Esophagus squamous epithelium (tissue), 4 donors: ENCODE data around the gene FYN.

ENCODE experiments used
- POLR2A ChIP-seq, 4 donors: fragments of 450-650 bp; IDR thresholded peaks; one replicate each; pipeline ENCODE4 v1.6.1; 2017; ENCODE audit warnings: antibody characterized with exemption in 4 of 4, mild to moderate bottlenecking in 4 of 4, moderate library complexity in 3 of 4
- TF ChIP-seq, protein P1 (sequence below), 6 experiments: fragments of 450-650 bp in 4 of 6; fragments of 200-600 bp in 2 of 6; sonication (generic) in 2 of 6; IDR thresholded peaks; one replicate each; pipeline ENCODE4 v1.5.1; 2016 to 2019; ENCODE audit warnings: antibody characterized with exemption in 6 of 6, mild to moderate bottlenecking in 4 of 6, moderate library complexity in 4 of 6

DNA sequence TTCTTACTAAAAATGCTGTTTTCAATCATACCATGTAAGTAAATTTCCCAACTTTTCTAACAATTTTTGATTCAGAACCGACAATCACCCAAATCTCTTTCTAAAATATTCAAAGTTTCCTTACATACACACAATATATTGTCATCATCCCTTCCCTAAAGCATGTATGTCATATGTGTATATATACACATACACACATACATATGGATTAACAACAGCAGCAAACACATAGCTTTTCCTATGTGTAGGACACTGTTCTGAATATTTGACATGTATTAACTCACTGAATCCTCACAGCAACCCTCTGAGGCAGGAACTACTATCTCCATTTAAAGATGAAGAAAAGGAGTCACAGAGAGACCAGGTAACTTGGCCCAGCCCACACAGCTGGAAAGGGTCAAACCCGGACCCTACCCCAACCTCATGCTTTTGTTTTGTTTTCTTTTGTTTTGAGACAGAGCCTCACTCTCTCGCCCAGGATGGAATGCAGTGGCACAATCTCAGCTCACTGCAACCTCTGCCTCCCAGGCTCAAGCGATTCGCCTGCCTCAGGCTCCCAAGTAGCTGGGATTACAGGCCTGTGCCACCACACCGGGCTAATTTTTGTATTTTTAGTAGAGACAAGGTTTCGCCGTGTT, 7.2 kb downstream of the FYN start:
- TF ChIP-seq, protein P1, sequence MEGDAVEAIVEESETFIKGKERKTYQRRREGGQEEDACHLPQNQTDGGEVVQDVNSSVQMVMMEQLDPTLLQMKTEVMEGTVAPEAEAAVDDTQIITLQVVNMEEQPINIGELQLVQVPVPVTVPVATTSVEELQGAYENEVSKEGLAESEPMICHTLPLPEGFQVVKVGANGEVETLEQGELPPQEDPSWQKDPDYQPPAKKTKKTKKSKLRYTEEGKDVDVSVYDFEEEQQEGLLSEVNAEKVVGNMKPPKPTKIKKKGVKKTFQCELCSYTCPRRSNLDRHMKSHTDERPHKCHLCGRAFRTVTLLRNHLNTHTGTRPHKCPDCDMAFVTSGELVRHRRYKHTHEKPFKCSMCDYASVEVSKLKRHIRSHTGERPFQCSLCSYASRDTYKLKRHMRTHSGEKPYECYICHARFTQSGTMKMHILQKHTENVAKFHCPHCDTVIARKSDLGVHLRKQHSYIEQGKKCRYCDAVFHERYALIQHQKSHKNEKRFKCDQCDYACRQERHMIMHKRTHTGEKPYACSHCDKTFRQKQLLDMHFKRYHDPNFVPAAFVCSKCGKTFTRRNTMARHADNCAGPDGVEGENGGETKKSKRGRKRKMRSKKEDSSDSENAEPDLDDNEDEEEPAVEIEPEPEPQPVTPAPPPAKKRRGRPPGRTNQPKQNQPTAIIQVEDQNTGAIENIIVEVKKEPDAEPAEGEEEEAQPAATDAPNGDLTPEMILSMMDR (IDR thresholded peaks at IDR 0.05): no peak
- TF ChIP-seq POLR2A (IDR thresholded peaks at IDR 0.05): no peak
